WTC11 (cell line): ENCODE measurements around the gene AIFM2. TPM values are rescaled to one million over a fixed set of nuclear protein-coding genes. Genes with fewer than 3 reads are reported as not detected.

Source experiments
- ATAC-seq: fragments of 200-7000 bp; cut with Tn5 transposase; 2 replicates; pipeline ENCODE4 v1.10.0; 2021; ENCODE audit warnings: mild to moderate bottlenecking, moderate library complexity
- CTCF ChIA-PET: fragments of 300-600 bp; sonication (Branson Sonifier 250); formaldehyde crosslinking; loops from one replicate; lab custom pipeline; 2021; ENCODE audit warnings: antibody characterized with exemption; lab: Charles Lee
- POLR2A ChIA-PET: fragments of 350-600 bp; sonication (Branson Sonifier 250); formaldehyde crosslinking; loops from one replicate; lab custom pipeline; 2021; ENCODE audit warnings: antibody characterized with exemption; lab: Charles Lee
- DNase-seq: peaks from one replicate; pipeline ENCODE4 v3.0.0; 2021; ENCODE audit warnings: low spot score
- H3K27ac Mint-ChIP-seq: 2 replicates; pipeline ENCODE4 v1.8.0; 2021; ENCODE audit warnings: mixed read lengths
- H3K27me3 Mint-ChIP-seq: 2 replicates; pipeline ENCODE4 v1.8.0; 2021; ENCODE audit warnings: low read depth, mild to moderate bottlenecking, moderate library complexity, mixed read lengths
- H3K36me3 Mint-ChIP-seq: 2 replicates; pipeline ENCODE4 v1.8.0; 2021; ENCODE audit warnings: mixed read lengths
- H3K4me1 Mint-ChIP-seq: 2 replicates; pipeline ENCODE4 v1.8.0; 2022; ENCODE audit warnings: mixed read lengths
- H3K4me3 Mint-ChIP-seq: 2 replicates; pipeline ENCODE4 v1.8.0; 2021; ENCODE audit warnings: mild to moderate bottlenecking, moderate library complexity, mixed read lengths
- H3K9me3 Mint-ChIP-seq: 2 replicates; pipeline ENCODE4 v1.8.0; 2021; ENCODE audit warnings: mixed read lengths
- HMGA2 ChIP-seq: fragments of 250-450 bp; sonication (Bioruptor Pico); IDR thresholded peaks from 2 replicates; pipeline ENCODE4 v1.4.0; 2021; ENCODE audit warnings: mild to moderate bottlenecking, moderate library complexity
- JUN ChIP-seq: sonication (generic); formaldehyde crosslinking; IDR thresholded peaks from 2 replicates; pipeline ENCODE4 v1.8.0; 2023; ENCODE audit warnings: mild to moderate bottlenecking, missing genetic modification reagents
- NFE2L1 ChIP-seq: sonication (generic); formaldehyde crosslinking; IDR thresholded peaks from 2 replicates; pipeline ENCODE4 v1.8.1; 2023; ENCODE audit warnings: missing genetic modification reagents
- PRRX2 ChIP-seq: fragments of 250-450 bp; sonication (Bioruptor Pico); IDR thresholded peaks from 2 replicates; pipeline ENCODE4 v1.8.0; 2021; ENCODE audit warnings: mild to moderate bottlenecking
- ZNF416 ChIP-seq: fragments of 250-450 bp; sonication (Bioruptor Pico); IDR thresholded peaks from 2 replicates; pipeline ENCODE4 v1.9.0; 2021; ENCODE audit warnings: mild to moderate bottlenecking, inconsistent platforms
- total RNA-seq: library from RNA; stranded (reverse); gene quantifications from 3 replicates; pipeline ENCODE4 v1.2.3, GENCODE V29; 2021
- TF ChIP-seq, protein P1 (sequence below): fragments of 250-450 bp; sonication (Bioruptor Pico); IDR thresholded peaks from 2 replicates; pipeline ENCODE4 v1.9.0; 2021; ENCODE audit warnings: mild to moderate bottlenecking, borderline replicate concordance
- TF ChIP-seq, protein P2 (sequence below): sonication (generic); formaldehyde crosslinking; IDR thresholded peaks from 2 replicates; pipeline ENCODE4 v1.8.1; 2022; ENCODE audit warnings: low read depth, missing genetic modification reagents, borderline replicate concordance
- TF ChIP-seq, protein P3 (sequence below): sonication (generic); formaldehyde crosslinking; conservative IDR thresholded peaks from 2 replicates; pipeline ENCODE4 v1.8.1; 2022; ENCODE audit warnings: mild to moderate bottlenecking, missing genetic modification reagents
- TF ChIP-seq, protein P4 (sequence below): sonication (generic); formaldehyde crosslinking; IDR thresholded peaks from 2 replicates; pipeline ENCODE4 v1.8.0; 2022; ENCODE audit warnings: mild to moderate bottlenecking, missing genetic modification reagents
- TF ChIP-seq, protein P5 (sequence below): sonication (generic); formaldehyde crosslinking; IDR thresholded peaks from 2 replicates; pipeline ENCODE4 v1.8.1; 2023; ENCODE audit warnings: mild to moderate bottlenecking, missing genetic modification reagents, borderline replicate concordance
- TF ChIP-seq, protein P6 (sequence below): sonication (generic); formaldehyde crosslinking; IDR thresholded peaks from 2 replicates; pipeline ENCODE4 v1.8.0; 2023; ENCODE audit warnings: missing genetic modification reagents, mild to moderate bottlenecking, borderline replicate concordance

AIFM2 gene
- total RNA-seq, 1 experiment from 2014 or later: 4.4 TPM

DNA sequence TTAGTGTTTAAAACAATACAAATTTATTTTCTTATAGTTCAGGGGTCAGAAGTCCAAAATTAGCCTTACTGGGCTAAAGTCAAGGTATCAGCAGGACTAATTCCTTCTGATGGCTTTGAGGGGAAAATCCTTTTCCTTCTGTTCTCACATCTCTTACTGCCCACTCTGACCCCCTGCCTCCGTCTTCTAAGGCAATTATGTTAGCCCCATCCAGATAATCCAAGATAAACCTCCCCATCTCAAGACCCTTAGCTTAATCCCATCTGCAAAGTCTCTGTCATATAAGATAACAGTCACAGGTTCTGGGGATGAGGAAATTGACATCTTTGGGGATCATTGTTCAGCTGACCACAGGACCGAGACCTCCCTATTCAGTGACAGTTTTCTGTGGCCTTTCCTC is 57.7 kb downstream of the AIFM2 start:
- no peak overlapping the region for H3K27ac Mint-ChIP-seq
- TF ChIP-seq NFE2L1 (CRISPR knock-in tag) (no peak), JUN (CRISPR knock-in tag) (no peak)
- TF ChIP-seq, protein P1, sequence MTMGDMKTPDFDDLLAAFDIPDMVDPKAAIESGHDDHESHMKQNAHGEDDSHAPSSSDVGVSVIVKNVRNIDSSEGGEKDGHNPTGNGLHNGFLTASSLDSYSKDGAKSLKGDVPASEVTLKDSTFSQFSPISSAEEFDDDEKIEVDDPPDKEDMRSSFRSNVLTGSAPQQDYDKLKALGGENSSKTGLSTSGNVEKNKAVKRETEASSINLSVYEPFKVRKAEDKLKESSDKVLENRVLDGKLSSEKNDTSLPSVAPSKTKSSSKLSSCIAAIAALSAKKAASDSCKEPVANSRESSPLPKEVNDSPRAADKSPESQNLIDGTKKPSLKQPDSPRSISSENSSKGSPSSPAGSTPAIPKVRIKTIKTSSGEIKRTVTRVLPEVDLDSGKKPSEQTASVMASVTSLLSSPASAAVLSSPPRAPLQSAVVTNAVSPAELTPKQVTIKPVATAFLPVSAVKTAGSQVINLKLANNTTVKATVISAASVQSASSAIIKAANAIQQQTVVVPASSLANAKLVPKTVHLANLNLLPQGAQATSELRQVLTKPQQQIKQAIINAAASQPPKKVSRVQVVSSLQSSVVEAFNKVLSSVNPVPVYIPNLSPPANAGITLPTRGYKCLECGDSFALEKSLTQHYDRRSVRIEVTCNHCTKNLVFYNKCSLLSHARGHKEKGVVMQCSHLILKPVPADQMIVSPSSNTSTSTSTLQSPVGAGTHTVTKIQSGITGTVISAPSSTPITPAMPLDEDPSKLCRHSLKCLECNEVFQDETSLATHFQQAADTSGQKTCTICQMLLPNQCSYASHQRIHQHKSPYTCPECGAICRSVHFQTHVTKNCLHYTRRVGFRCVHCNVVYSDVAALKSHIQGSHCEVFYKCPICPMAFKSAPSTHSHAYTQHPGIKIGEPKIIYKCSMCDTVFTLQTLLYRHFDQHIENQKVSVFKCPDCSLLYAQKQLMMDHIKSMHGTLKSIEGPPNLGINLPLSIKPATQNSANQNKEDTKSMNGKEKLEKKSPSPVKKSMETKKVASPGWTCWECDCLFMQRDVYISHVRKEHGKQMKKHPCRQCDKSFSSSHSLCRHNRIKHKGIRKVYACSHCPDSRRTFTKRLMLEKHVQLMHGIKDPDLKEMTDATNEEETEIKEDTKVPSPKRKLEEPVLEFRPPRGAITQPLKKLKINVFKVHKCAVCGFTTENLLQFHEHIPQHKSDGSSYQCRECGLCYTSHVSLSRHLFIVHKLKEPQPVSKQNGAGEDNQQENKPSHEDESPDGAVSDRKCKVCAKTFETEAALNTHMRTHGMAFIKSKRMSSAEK: no peak
- TF ChIP-seq, protein P2, sequence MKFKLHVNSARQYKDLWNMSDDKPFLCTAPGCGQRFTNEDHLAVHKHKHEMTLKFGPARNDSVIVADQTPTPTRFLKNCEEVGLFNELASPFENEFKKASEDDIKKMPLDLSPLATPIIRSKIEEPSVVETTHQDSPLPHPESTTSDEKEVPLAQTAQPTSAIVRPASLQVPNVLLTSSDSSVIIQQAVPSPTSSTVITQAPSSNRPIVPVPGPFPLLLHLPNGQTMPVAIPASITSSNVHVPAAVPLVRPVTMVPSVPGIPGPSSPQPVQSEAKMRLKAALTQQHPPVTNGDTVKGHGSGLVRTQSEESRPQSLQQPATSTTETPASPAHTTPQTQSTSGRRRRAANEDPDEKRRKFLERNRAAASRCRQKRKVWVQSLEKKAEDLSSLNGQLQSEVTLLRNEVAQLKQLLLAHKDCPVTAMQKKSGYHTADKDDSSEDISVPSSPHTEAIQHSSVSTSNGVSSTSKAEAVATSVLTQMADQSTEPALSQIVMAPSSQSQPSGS: no peak
- TF ChIP-seq, all 79 proteins: peak for 0
- Mint-ChIP-seq H3K4me1 (peaks cover 20% of the 10 kb centered on the region), H3K4me3 (no peak overlapping the region), H3K36me3 (no peaks in the 10 kb centered on the region; the same call in 1 of the 2 replicates), H3K9me3 (no peaks in the 10 kb centered on the region), H3K27me3 (no peaks in the 10 kb centered on the region)
- ChIA-PET CTCF (no interaction called here), POLR2A (no interaction called here)
- ATAC-seq (no peak), DNase-seq (no peak)

DNA sequence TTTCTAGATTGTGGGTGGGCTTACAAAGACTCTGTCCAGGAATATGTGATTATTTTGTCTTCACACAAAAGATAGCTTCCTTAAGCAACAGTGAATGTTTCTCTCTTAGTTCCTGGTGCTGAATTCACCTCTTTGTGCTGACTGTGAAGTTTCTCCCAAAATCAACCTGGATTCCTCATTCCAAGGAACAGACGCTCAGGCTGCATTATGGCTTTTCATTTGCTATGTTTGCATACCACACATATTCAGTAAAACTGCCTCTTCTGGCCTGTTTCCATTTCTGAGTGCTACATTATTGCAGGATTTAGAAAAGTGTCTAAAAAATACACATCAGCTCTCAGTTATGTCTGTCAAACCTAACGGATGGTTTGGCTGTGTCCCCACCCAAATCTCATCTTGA is 58.5 kb downstream of the AIFM2 start:
- CTCF ChIA-PET: interaction anchor here (1.1 kb wide), 1 partner anchor 33 kb away, joined by 5 read pairs; no protein-coding TSS in a partner anchor
- Mint-ChIP-seq H3K4me3 (no peak overlapping the region), H3K27me3 (no peaks in the 10 kb centered on the region; the same call in 1 of the 2 replicates), H3K4me1 (peaks cover 13% of the 10 kb centered on the region), H3K9me3 (no peaks in the 10 kb centered on the region)
- ATAC-seq: no peak
- no peak for TF ChIP-seq HMGA2 (CRISPR knock-in tag)
- TF ChIP-seq, all 79 proteins: peak for 0
- no peak for DNase-seq
- POLR2A ChIA-PET: interaction anchor here (0.5 kb wide), 1 partner anchor 269 kb away, joined by 3 read pairs; no protein-coding TSS in a partner anchor
- Mint-ChIP-seq H3K27ac (no peak overlapping the region), H3K36me3 (no peaks in the 10 kb centered on the region; the same call in 1 of the 2 replicates)

DNA sequence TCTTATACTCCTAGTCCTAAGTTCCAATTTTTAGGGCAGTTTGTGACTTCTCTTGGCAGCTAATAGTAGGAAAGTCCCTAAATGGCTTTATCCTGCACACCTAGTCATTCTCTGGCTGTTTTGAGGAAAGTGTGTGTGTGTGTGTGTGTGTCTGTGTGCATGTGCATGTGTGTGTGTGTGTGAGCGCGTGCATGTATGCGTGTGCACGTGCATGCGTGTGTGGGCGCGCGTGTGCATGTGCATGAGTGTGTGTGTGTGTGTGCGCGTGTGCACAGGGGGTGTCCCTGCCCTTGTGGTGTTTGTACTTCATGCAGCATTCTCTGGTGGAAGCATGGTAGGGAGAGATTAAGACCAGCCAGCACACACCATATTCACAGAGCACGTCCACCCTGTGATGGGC is 61.8 kb downstream of the AIFM2 start:
- Mint-ChIP-seq H3K27me3 (no peaks in the 10 kb centered on the region; the same call in 1 of the 2 replicates), H3K36me3 (no peaks in the 10 kb centered on the region), H3K27ac (no peak overlapping the region), H3K4me1 (no peaks in the 10 kb centered on the region), H3K9me3 (no peaks in the 10 kb centered on the region), H3K4me3 (no peak overlapping the region)
- TF ChIP-seq, protein P3, sequence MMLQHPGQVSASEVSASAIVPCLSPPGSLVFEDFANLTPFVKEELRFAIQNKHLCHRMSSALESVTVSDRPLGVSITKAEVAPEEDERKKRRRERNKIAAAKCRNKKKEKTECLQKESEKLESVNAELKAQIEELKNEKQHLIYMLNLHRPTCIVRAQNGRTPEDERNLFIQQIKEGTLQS (CRISPR knock-in tag): no peak
- TF ChIP-seq, protein P4, sequence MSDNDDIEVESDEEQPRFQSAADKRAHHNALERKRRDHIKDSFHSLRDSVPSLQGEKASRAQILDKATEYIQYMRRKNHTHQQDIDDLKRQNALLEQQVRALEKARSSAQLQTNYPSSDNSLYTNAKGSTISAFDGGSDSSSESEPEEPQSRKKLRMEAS (CRISPR knock-in tag): no peak
- CTCF ChIA-PET: interaction anchor here (1.1 kb wide), 1 partner anchor 37 kb away, joined by 5 read pairs; no protein-coding TSS in a partner anchor
- DNase-seq (no peak), ATAC-seq (no peak)
- POLR2A ChIA-PET: no interaction called here

DNA sequence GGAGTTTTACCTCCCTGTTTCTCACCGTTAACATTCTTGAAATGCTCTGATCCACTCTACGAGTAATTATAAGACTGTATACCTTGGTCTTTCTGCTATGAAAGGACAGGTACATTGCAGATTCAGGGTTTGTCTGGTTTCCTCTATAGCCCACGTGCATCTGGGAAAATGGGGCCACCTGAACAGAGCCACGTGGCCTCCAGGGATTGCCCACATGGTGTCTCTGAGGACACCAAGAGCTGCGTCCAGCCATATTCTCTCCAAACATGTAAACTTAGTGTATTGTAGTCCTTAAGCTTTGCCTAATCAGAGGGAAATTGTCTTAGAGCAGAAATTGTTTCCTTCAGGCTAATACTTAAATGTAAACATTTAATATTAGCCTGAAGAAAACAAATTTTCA is 63.3 kb downstream of the AIFM2 start:
- POLR2A ChIA-PET: no interaction called here

More for the DNA sequence above, 63.3 kb downstream of the AIFM2 start:
- Mint-ChIP-seq H3K27me3 (no peaks in the 10 kb centered on the region; the same call in 1 of the 2 replicates), H3K9me3 (no peaks in the 10 kb centered on the region), H3K4me3 (no peak overlapping the region), H3K27ac (no peak overlapping the region), H3K36me3 (no peaks in the 10 kb centered on the region), H3K4me1 (no peaks in the 10 kb centered on the region)
- no peak for TF ChIP-seq PRRX2 (CRISPR knock-in tag)
- TF ChIP-seq, protein P5, sequence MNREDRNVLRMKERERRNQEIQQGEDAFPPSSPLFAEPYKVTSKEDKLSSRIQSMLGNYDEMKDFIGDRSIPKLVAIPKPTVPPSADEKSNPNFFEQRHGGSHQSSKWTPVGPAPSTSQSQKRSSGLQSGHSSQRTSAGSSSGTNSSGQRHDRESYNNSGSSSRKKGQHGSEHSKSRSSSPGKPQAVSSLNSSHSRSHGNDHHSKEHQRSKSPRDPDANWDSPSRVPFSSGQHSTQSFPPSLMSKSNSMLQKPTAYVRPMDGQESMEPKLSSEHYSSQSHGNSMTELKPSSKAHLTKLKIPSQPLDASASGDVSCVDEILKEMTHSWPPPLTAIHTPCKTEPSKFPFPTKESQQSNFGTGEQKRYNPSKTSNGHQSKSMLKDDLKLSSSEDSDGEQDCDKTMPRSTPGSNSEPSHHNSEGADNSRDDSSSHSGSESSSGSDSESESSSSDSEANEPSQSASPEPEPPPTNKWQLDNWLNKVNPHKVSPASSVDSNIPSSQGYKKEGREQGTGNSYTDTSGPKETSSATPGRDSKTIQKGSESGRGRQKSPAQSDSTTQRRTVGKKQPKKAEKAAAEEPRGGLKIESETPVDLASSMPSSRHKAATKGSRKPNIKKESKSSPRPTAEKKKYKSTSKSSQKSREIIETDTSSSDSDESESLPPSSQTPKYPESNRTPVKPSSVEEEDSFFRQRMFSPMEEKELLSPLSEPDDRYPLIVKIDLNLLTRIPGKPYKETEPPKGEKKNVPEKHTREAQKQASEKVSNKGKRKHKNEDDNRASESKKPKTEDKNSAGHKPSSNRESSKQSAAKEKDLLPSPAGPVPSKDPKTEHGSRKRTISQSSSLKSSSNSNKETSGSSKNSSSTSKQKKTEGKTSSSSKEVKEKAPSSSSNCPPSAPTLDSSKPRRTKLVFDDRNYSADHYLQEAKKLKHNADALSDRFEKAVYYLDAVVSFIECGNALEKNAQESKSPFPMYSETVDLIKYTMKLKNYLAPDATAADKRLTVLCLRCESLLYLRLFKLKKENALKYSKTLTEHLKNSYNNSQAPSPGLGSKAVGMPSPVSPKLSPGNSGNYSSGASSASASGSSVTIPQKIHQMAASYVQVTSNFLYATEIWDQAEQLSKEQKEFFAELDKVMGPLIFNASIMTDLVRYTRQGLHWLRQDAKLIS (CRISPR knock-in tag): no peak
- TF ChIP-seq, protein P6, sequence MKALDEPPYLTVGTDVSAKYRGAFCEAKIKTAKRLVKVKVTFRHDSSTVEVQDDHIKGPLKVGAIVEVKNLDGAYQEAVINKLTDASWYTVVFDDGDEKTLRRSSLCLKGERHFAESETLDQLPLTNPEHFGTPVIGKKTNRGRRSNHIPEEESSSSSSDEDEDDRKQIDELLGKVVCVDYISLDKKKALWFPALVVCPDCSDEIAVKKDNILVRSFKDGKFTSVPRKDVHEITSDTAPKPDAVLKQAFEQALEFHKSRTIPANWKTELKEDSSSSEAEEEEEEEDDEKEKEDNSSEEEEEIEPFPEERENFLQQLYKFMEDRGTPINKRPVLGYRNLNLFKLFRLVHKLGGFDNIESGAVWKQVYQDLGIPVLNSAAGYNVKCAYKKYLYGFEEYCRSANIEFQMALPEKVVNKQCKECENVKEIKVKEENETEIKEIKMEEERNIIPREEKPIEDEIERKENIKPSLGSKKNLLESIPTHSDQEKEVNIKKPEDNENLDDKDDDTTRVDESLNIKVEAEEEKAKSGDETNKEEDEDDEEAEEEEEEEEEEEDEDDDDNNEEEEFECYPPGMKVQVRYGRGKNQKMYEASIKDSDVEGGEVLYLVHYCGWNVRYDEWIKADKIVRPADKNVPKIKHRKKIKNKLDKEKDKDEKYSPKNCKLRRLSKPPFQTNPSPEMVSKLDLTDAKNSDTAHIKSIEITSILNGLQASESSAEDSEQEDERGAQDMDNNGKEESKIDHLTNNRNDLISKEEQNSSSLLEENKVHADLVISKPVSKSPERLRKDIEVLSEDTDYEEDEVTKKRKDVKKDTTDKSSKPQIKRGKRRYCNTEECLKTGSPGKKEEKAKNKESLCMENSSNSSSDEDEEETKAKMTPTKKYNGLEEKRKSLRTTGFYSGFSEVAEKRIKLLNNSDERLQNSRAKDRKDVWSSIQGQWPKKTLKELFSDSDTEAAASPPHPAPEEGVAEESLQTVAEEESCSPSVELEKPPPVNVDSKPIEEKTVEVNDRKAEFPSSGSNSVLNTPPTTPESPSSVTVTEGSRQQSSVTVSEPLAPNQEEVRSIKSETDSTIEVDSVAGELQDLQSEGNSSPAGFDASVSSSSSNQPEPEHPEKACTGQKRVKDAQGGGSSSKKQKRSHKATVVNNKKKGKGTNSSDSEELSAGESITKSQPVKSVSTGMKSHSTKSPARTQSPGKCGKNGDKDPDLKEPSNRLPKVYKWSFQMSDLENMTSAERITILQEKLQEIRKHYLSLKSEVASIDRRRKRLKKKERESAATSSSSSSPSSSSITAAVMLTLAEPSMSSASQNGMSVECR (CRISPR knock-in tag): no peak
- TF ChIP-seq ZNF416 (CRISPR knock-in tag): no peak
- TF ChIP-seq, protein P3 (CRISPR knock-in tag): no peak
- ATAC-seq (no peak), DNase-seq (no peak)
- CTCF ChIA-PET: interaction anchor here (0.6 kb wide), 1 partner anchor 86 kb away, joined by 3 read pairs; no protein-coding TSS in a partner anchor
